GM23338 (cell line): ENCODE measurements around the gene MAD1L1. TPM values are rescaled to one million over a fixed set of nuclear protein-coding genes. Genes with fewer than 3 reads are reported as not detected.
"Not testable (repeated sequence)": the region's sequence is repeated elsewhere in the genome, so short reads cannot be mapped to it uniquely, and the experiment has no call there.

Experiments
- ATAC-seq: fragments of 200-7000 bp; cut with Tn5 transposase; 3 replicates; pipeline ENCODE4 v1.9.1; 2020
- DNase-seq: peaks from one replicate; pipeline ENCODE4 v3.0.0-alpha.2; 2015; ENCODE audit warnings: low spot score
- H2AFZ ChIP-seq: fragments of 200-600 bp; sonication (generic); 2 replicates; pipeline ENCODE4 v1.8.0; 2016; ENCODE audit warnings: antibody characterized with exemption, mild to moderate bottlenecking, moderate library complexity
- H3F3A ChIP-seq: fragments of 200-600 bp; sonication (generic); replicated peaks from 2 replicates; pipeline ENCODE4 v1.8.0; 2017; ENCODE audit warnings: antibody characterized with exemption, mixed run types, low read depth
- H3K27ac ChIP-seq: fragments of 200-600 bp; sonication (generic); 2 replicates; pipeline ENCODE4 v1.6.1; 2016; ENCODE audit warnings: low read depth
- H3K27me3 ChIP-seq: fragments of 200-600 bp; sonication (generic); 2 replicates; pipeline ENCODE4 v1.8.0; 2016; ENCODE audit warnings: mild to moderate bottlenecking, mixed run types, moderate library complexity; ENCODE audit not compliant: insufficient read depth
- H3K36me3 ChIP-seq: fragments of 200-600 bp; sonication (generic); 2 replicates; pipeline ENCODE4 v1.8.0; 2016; ENCODE audit warnings: mild to moderate bottlenecking; ENCODE audit not compliant: insufficient read depth
- H3K4me1 ChIP-seq: fragments of 200-600 bp; sonication (generic); 2 replicates; pipeline ENCODE4 v1.8.0; 2016; ENCODE audit warnings: mild to moderate bottlenecking, moderate library complexity; ENCODE audit not compliant: insufficient read depth
- H3K4me2 ChIP-seq: fragments of 200-600 bp; sonication (generic); 2 replicates; pipeline ENCODE4 v1.7.1; 2017; ENCODE audit warnings: mixed run types
- H3K4me3 ChIP-seq: fragments of 200-600 bp; sonication (generic); 2 replicates; pipeline ENCODE4 v1.6.1; 2016; ENCODE audit warnings: mixed run types
- H3K79me2 ChIP-seq: fragments of 200-600 bp; sonication (generic); replicated peaks from 2 replicates; pipeline ENCODE4 v1.8.0; 2017; ENCODE audit warnings: mild to moderate bottlenecking; ENCODE audit not compliant: insufficient read depth
- H3K9me2 ChIP-seq: fragments of 200-600 bp; sonication (generic); 2 replicates; pipeline ENCODE4 v1.8.0; 2017; ENCODE audit not compliant: insufficient read depth
- H4K20me1 ChIP-seq: fragments of 200-600 bp; sonication (generic); replicated peaks from 2 replicates; pipeline ENCODE4 v1.8.0; 2017; ENCODE audit warnings: mild to moderate bottlenecking; ENCODE audit not compliant: insufficient read depth
- H3K27ac Mint-ChIP-seq: 2 replicates; pipeline ENCODE4 v1.8.0; 2020; ENCODE audit warnings: inconsistent platforms, mild to moderate bottlenecking, moderate library complexity, mixed read lengths
- H3K27me3 Mint-ChIP-seq: 3 replicates; pipeline ENCODE4 v1.8.0; 2022; ENCODE audit warnings: low read depth, mild to moderate bottlenecking, moderate library complexity, mixed read lengths, inconsistent platforms; ENCODE audit not compliant: insufficient read depth, poor library complexity
- H3K36me3 Mint-ChIP-seq: 3 replicates; pipeline ENCODE4 v1.8.0; 2021; ENCODE audit warnings: low read depth, mild to moderate bottlenecking, inconsistent platforms, moderate library complexity, mixed read lengths
- H3K4me1 Mint-ChIP-seq: 3 replicates; pipeline ENCODE4 v1.8.0; 2020; ENCODE audit warnings: mild to moderate bottlenecking, inconsistent platforms, mixed read lengths
- H3K4me3 Mint-ChIP-seq: 3 replicates; pipeline ENCODE4 v1.8.0; 2021; ENCODE audit warnings: moderate library complexity, mild to moderate bottlenecking, inconsistent platforms, mixed read lengths
- H3K9me3 Mint-ChIP-seq: 3 replicates; pipeline ENCODE4 v1.8.0; 2020; ENCODE audit warnings: moderate library complexity, mild to moderate bottlenecking, inconsistent platforms, mixed read lengths
- EZH2phosphoT487 ChIP-seq: fragments of 200-600 bp; sonication (generic); IDR thresholded peaks from one replicate; pipeline ENCODE4 v1.8.1; 2018; ENCODE audit warnings: antibody characterized with exemption; ENCODE audit not compliant: unreplicated experiment
- STAT1 ChIP-seq: IDR thresholded peaks from one replicate; pipeline ENCODE4 v1.6.1; 2016; ENCODE audit warnings: antibody characterized with exemption; ENCODE audit not compliant: unreplicated experiment
- ZNF462 ChIP-seq: fragments of 250-450 bp; sonication (Bioruptor Pico); IDR thresholded peaks from 2 replicates; pipeline ENCODE4 v1.5.0; 2020; ENCODE audit warnings: mild to moderate bottlenecking, moderate library complexity
- polyA plus RNA-seq: library from polyadenylated mRNA; unstranded; fragments of >200 nt; fragmentation: Nextera tagmentation; extraction: Ambion mirVana; gene quantifications from 2 replicates; pipeline ENCODE4 v1.2.1, GENCODE V29; 2016
- total RNA-seq: library from RNA; depleted of rRNA; stranded (reverse); fragments of >200 nt; shearing (Covaris generic); gene quantifications from 2 replicates; pipeline ENCODE4 v1.2.3, GENCODE V29; 2014

The MAD1L1 gene
- total and polyA plus RNA-seq, 2 experiments from 2014 or later: 40.3 to 59.3 TPM

GRCh38 chr7:2162959-2163358 lies 69.8 kb downstream of the MAD1L1 start:
- TF ChIP-seq ZNF462 (CRISPR knock-in tag) (no peak), EZH2phosphoT487 (no peak), STAT1 (no peak)
- DNase-seq (no peak), ATAC-seq (no peak)
- 0 out of 2 replicates have a peak overlapping the region, but pooled peaks have one; percentile 13 for H3K27ac ChIP-seq
- peaks cover 5% of the 10 kb centered on the region; the same call in 1 of the 2 replicates for H3K79me2 ChIP-seq
- H4K20me1 ChIP-seq: 0 out of 2 replicates have a peak, but pooled peaks cover 3% of the 10 kb centered on the region
- peak overlapping the region; percentile 33 for H3K27ac Mint-ChIP-seq
- peaks cover 16% of the 10 kb centered on the region for H3K4me1 ChIP-seq
- H3K36me3 ChIP-seq: no peaks in the 10 kb centered on the region
- no peaks in the 10 kb centered on the region for H3K27me3 ChIP-seq
- H3K4me2 ChIP-seq: no peak overlapping the region
- H3K4me3 ChIP-seq: no peak overlapping the region
- no peak overlapping the region for H3K4me3 Mint-ChIP-seq
- no peak overlapping the region for H2AFZ ChIP-seq
- no peaks in the 10 kb centered on the region for H3F3A ChIP-seq
- H3K27me3 Mint-ChIP-seq: peaks cover 12% of the 10 kb centered on the region
- no peaks in the 10 kb centered on the region for H3K9me2 ChIP-seq
- H3K36me3 Mint-ChIP-seq: peaks cover 4% of the 10 kb centered on the region; the same call in 2 of the 3 replicates
- peaks cover 2% of the 10 kb centered on the region; the same call in 1 of the 3 replicates for H3K9me3 Mint-ChIP-seq
- peaks cover 39% of the 10 kb centered on the region for H3K4me1 Mint-ChIP-seq

- Mint-ChIP-seq H3K4me1 (peaks cover 39% of the 10 kb centered on the region), H3K27ac (peak overlapping the region; percentile 33), H3K27me3 (peaks cover 12% of the 10 kb centered on the region)
- H3K36me3 ChIP-seq, H3K4me3 ChIP-seq, H4K20me1 ChIP-seq, H3F3A ChIP-seq, DNase-seq, H3K79me2 ChIP-seq, H3K27me3 ChIP-seq, H3K9me2 ChIP-seq, H3K36me3 Mint-ChIP-seq, H2AFZ ChIP-seq, H3K9me3 Mint-ChIP-seq, H3K4me3 Mint-ChIP-seq, ATAC-seq, H3K4me2 ChIP-seq: not testable (repeated sequence)
- H3K4me1 ChIP-seq: peaks cover 16% of the 10 kb centered on the region
- H3K27ac ChIP-seq: 0 out of 2 replicates have a peak overlapping the region, but pooled peaks have one; percentile 13
Observed at GRCh38 chr7:2162004-2162902, 70.5 kb downstream of the MAD1L1 start.
